ENCODE measurements around the gene ZNF367.
"Not testable (repeated sequence)": the region's sequence is repeated elsewhere in the genome, so short reads cannot be mapped to it uniquely, and the experiment has no call there.

The ZNF367 gene

DNA sequence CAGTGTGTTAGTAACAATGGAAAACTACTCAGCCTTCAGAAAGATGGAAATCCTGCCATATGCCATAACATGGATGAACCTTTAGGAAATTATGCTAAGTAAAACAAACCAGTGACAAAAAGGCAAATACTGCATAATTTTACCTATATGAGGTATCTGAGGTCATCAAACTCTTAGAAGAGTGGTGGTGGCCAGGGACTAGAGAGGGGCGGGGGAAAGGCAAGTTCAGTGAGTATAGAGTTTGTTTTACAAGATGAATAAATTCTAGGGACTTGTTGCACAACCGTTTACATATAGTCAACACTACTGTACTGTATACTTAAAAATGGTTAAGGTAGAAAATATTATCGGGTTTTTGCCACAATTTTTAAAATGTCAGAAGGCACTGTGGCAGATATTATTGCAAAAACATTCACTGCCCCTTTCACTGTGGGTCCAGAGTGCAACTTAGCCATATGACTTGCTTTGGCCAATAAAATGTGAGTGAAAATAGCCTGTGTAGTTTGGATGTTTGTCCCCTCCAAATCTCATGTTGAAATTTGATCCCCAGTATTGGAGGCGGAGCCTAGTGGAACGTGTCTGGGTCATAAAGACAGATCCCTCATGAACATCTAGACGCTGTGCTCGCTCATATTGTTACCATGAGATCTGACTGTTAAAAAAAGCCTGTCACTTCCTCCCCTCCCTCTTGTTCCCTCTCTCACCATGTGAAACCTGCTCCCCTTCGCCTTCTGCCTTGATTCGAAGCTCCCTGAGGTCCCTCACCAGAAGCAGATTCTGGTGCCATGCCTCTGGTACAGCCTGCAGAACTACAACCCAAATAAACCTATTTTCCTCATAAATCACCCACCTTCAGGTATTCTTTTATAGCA, 9.5 kb downstream of the ZNF367 start:
- no peak for DNase-seq (ENCODE audit: low read depth in 1 of 2, low spot score in 1 of 2)

DNA sequence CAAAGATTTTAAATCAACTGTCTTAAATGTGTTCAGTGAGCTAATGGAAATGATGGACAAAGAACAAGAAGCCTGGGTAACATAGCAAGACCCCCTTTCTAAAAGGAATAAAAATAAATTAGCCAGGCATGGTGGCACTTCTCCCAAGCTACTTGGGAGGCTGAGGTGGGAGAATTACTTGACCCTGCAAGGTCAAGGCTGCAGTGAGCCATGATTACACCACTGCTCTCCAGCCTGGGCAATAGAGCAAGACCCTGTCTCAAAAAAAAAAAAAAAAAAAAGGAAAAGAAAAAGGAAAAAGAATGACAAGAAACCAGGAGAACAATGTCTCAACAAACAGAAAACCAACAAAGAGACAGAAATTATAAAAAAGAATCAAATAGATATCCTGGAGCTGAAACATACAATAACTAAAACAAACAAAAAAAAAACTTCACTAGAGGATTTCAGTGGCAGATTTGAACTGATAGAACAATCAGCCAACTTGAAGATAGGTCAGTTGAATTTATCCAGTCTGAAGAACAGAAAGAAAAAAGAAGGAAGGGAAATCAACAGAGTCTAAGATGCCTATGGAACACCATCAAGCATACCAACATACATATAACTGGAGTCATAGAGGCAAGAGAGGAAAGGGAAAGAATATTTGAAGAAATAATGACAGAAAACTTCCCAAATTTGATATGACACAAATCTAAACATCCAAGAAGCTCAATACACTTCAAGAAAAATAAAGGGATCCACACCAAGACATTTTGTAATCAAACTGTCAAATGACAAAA, 17.8 kb downstream of the ZNF367 start:
- DNase-seq (ENCODE audit: low read depth in 1 of 2, low spot score in 1 of 2): no peak

DNA sequence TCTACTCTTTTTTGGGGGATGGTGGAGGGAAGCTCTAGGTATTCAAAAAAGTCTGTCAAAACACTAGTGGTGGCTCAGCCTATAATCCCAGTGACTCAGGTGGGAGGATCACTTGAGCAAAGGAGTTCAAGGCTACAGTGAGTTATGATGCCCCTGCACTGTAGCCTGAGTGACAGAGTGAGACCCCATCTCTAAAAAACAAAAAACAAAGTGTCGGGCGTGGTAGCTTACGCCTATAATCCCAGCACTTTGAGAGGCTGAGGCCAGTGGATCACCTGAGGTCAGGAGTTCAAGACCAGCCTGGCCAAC, 18.9 kb downstream of the ZNF367 start:
- no peak for DNase-seq (ENCODE audit: low read depth in 1 of 2, low spot score in 1 of 2)

DNA sequence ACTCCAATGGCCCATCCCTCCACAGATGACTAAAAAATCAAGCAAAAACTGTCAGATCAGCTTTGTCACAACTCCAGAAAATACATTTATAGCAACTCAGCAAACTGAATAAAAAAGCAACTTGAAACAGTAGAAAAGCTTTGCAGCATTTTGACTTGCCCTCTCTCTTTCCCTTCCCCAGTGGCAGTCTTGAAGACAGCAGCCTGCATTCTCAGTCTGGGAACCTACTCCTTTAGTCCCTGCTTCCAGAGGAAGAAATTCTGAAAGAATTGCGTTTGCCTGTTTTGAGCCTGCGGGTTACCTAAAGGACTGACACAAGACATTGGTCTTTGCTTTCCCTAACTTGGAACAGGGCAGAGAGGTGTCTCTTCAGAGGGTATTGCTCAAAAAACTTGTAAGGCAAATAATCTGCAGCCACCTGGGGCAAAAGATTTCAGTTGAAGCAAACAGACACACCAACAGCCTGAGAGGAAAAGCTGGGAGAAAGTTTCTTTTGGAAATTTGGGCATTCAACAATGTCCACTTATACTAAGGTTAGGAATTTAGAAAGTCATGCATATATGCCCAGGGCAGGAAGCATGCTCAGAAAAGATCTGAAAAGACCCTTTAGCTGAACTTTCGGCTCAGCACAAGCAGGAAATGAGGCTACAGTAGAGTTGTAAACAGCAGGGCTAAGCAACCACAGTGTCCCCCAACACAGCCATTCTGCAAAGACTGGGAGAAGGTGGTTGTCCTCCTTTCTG, 19.4 kb downstream of the ZNF367 start:
- no peak for DNase-seq (ENCODE audit: low read depth in 1 of 2, low spot score in 1 of 2)

DNA sequence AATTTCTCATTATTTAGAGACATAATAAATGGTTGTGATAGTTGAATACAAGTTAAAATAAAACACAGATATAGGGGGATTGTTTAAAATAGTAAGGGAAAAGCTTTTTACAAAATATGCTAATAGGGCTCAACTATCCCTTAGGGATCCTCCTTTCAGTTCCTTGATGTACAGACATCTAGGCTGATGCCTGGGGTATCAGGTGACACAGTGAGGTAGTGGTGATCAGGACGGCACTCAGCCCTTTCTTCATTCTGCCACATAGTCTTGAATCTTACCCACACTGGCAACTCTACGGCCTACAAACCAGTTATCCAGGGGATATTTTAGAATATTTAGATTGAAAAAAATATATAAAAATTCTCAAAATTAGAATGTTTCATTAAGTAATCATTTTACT, 22.2 kb downstream of the ZNF367 start:
- no peak for DNase-seq (ENCODE audit: low read depth in 1 of 2, low spot score in 1 of 2)

DNA sequence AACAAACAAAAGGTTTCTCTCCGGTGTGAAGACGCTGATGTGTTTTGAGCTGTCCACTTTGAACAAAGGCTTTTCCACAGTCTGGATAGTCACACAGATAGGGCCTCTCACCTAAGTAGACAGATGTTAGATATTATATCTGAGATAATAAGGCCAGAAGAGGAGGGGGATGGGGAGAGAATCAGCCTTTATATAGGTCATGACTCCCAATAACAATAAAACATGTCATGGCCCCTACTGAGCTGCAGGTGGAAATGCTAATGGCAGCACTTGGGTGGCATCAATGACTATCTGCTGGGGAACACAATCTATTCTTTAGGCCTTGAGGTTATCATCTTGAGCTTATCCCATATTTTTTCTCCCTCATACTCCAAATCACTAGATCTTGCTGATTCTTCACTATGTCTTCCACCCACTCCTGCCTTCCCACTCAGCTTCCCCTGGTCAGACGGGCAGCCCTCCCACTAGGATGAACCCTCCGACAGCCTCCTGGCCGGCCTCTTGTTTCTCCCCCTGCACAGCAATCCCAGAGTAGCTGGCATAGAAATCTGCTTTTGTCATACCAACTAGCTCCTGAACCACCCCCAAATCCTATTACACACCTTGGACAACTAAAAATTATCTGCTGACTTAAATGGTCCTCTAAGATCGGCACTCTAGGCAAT, 23.2 kb downstream of the ZNF367 start:
- DNase-seq (ENCODE audit: low read depth in 1 of 2, low spot score in 1 of 2): no peak

DNA sequence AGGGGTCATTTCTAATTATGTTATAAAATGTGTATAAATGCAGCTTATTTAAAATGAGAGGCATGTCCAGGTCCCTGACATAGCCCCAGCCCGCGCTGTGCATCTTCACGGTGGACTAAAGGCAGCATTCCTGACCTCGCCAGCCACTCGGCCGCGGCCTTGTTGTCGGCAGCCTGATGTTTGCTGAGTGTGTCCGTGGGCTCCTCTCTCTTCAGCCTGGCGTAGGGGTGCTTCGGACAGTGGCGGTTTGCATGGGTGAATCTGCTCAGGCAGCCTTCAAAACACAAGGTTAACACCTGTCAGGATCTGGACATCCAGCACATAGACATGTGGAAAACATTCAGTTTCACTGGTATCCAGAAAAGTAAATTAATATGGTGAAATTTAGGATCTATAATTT, 25.9 kb downstream of the ZNF367 start:
- DNase-seq (ENCODE audit: low read depth in 1 of 2, low spot score in 1 of 2): no peak

DNA sequence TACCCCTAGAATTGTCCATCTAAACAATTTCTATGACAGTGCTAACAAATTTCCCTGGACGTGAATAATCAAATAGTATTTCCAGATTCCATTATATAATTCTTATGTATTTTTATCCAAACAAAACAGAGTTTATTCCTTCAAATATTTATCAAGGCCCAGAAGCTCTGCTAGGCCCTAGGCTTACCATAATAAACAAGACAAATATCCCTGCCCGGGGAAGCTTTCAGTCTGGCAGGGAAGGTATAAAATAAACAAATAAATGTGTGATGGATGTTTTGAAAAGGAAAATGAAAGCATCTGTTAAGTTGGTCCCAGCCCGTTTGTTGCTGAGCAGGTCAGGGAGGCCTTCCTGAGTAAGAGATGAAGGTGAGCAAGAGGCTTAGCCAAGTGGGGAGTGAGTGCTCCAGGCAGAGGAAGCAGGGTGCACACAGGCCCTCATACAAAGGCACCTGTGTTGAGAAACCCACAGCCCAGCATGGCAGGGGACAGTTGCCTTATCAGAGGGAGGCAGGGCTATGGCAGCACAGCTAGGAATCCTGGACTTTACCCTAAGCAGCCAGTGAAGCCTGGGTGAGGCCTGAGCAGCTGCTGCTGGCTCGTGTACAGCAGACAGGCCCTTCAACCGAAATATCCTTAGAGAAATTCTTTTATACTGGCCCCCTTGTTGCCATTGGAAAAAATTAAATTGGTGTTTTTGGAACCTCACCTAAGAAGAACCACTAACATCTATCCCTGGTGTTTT, 27.0 kb downstream of the ZNF367 start:
- no peak for DNase-seq (ENCODE audit: low read depth in 1 of 2, low spot score in 1 of 2)

DNA sequence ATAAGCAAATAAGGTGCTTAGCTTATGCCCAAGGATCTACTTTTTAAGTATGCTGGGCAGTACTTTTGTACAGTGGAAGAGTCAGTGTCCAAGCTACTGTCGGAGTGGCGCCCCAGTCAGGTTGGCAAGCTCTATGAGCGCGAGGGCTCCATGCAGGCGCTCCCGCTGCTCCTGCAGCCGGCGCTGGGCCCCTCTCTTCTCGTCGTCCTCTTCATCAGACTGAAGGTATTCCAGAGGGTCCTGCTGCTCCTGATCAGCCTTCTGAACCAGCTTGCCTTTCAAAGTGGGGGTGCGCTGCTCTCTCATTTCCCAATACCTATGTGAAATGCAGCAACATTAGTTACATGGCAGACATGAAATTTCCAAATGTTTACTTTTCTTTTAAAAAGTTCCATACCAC, 30.0 kb downstream of the ZNF367 start:
- no peak for DNase-seq (ENCODE audit: low read depth in 1 of 2, low spot score in 1 of 2)

DNA sequence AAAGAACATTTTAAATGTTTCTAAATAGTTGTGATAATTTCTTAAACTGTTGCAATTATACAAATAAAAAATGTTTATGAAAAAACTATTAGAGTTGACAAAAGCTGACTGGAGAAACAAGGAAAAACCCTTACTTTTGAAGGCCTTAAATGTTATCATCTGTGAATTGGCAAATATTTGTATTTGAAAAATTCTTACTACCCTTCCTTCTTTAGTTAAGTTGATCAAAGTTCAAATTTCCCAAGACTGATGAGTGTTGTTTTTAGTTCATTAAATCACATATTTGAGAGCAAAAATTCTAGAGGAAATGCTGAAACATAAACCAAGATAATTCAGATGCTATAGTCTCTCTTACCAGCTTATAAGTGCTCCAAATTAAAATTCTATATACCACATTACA, 32.0 kb downstream of the ZNF367 start:
- DNase-seq (ENCODE audit: low read depth in 1 of 2, low spot score in 1 of 2): no peak

DNA sequence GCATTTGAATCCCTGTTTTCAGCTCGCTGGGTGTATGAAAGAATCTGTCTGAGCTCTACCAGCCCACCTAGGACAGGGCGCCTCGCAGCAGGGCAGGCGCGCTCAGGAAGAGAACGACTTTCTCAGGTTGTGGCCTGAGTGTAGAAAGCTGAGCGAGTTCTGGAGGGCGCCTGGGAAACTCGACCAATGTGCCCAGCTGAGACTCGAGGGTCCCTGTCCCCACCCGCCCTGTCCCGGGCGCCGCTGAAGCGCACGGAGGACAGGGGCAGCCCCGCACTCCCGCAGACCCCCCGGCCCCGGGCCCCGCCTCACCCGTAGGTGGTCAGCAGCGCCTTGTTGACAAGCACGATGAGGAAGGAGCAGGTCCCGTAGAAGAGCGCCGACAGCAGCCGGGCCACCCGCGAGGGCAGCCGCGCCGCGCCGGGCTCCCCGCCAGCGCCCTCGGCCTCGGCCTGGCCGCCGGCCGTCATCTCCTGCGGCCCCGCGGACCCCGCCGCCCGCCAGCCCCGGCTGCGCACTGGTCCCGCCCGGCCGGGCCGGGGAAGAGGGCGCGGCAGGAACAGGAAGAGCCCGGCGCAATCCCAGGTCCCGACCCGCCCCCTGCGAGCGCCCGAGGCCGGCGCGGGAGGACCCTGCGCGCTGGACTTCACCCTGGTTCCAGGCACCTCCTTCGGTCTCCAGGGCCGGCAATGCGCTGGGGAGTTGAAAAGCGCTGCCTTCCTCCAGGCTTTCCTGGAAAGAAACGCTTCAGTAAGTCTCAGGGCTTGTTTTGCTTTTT, 34.8 kb downstream of the ZNF367 start, which contains the start of gene SLC35D2:
Gene SLC35D2, minus strand, starts transcription at position 547 of the 778 bp plus-strand sequence. Its CDS starts 77 bp downstream, at position 470.
- no peak for DNase-seq (ENCODE audit: low read depth in 1 of 2, low spot score in 1 of 2)

DNA sequence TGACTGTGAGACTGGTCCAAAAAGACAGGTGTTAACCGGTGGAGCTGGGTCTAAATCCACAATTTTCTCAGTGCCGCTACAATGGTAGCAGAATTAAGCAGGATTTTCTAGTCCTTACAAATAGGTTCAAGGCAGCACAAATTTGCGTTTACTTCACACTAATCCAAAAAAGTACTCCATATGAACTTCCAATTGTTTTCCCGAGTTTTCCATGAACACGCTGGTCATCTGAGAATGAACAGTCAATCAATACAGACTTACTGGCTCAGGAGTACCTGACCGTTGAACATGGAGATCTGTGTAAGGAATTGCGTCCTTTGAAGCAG, 35.4 kb downstream of the ZNF367 start:
- no peak for DNase-seq (ENCODE audit: low read depth in 1 of 2, low spot score in 1 of 2)

DNA sequence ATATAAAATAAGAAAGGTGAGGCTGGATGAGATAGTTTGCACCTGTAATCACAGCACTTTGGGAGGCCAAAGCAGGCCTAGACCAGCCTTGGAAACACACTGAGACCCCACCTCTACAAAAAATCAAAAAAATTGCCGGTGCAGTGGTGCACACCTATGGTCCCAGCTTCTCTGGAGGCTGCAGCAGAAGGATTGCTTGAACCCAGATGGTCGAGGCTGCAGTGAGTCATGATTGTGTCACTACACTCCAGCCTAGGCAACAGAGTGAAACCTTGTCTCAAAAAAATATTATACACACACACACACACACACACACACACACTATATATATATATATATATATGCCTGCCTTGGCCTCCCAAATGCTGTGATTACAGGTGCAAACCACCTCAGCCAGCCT, 36.0 kb downstream of the ZNF367 start:
- no peak for DNase-seq (ENCODE audit: low read depth in 1 of 2, low spot score in 1 of 2)

DNA sequence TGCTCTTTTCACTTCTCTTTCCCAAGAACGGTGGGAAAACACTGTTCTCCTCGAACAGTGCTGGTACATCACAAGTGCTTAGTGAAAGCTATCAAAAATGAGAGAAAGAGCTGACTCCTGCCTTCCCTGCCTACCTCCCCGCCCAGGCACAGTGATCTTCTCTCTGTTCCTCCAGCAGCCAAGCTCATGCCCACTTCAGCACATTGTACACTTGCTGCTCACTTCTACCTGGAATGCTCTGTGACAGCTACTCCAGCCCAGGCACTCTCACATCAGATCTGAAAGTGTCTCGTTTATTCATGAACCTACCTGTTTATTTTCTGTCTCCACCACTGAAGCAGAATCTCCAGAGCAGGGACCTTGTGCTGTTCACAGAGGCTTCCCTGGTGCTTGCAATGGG, 36.5 kb downstream of the ZNF367 start:
- DNase-seq (ENCODE audit: low read depth in 1 of 2, low spot score in 1 of 2): no peak

DNA sequence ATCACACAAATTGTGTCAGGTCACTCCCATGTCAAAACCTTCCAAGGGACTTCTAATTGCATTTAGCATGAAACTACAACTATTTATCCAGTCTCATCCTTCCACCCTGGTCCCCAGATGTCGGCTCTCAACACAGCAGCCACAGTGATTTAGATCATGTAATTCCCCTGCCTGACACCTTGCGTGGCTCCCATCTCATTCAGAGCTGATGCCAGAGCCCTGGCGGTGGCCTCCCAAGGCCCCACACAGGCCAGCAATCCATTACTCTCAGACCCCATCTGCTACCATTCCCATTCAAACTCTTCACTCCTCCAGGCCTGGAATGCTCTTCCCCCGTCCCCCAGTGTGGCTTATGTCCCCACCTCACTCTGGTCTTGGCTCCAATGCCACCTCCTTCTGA, 37.0 kb downstream of the ZNF367 start:
- DNase-seq (ENCODE audit: low read depth in 1 of 2, low spot score in 1 of 2): no peak

DNA sequence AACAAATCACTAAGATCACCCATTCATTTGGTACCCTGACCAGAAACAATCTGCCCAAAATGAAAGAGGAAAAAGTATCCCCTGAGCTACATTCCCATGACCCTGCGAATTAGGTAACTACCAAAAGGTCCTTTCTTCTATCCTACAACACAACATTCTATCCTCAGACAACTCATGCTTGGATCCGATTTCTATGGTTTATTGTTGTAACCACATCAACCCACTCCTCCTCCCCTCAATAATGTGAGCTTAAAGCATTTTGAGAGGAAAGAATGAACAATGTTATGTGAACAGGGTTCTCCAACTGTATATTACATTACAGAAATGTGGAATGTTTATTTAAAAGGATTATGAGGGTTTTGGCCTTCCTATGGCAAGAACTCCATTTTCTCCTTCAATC, 38.7 kb downstream of the ZNF367 start:
- no peak for DNase-seq (ENCODE audit: low read depth in 1 of 2, low spot score in 1 of 2)

DNA sequence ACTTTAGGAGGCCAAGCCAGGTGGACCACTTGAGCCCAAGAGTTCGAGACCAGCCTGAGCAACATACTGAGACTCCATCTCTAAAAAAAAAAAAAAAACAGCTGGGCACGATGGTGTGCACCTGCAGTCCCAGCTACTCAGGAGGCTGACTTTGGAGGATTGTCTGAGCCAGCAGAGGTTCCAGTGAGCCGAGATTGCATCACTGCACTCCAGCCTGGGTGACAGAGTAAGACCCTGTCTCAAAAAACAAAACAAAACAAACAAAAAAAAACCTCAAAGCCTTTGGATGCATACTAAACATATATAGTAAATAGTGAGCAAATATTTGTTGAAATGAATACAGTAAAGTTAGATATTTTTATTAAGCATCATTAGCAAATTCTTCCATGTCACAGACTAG, 40.0 kb downstream of the ZNF367 start:
- DNase-seq (ENCODE audit: low read depth in 1 of 2, low spot score in 1 of 2): no peak

DNA sequence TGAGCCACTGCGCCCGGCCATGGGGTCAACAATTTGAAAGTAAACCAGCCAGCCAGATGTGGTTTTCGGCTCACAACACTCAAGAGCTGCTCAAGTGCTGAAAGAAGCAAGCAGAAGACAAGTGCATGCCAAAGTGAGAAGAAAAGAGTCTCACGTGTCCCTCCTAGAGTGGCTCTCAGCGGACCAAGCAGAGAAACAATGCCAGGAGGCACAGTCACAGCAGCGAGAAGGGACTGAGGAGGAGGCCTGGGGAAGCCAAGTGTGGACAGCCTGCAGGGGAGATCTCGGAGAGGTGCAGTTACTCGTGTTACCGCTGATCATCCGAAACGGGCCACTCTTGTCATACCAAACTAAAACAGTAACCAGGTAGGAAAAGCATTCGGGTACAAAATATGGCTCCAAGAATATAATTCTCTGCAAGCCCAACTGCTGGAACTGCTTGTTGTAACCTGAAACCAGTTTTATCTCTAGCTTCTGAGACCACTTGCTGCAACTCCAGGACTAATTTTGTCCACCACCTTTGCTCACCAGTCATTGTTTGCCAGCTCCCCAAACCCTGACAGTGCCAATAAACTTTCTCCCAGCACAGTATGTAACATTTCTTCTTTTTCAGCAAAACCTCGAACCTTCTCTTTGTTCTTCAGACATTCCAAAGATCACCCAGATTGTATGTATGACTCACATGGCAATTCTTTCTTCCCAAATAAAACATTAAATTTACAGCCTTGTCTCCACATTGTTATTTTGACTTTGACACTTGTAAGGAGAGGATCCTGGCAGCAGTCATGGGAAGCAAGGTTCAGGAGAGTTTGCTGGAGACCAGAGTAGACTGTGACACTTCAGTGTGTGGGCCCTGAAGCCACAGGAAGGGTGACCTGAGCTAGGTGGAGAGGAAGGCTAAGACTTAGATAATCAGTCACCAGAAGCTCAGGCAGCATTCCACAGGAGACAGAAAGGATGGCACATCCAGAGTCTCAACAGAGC, 41.0 kb downstream of the ZNF367 start:
- DNase-seq (ENCODE audit: low read depth in 1 of 2, low spot score in 1 of 2): no peak

DNA sequence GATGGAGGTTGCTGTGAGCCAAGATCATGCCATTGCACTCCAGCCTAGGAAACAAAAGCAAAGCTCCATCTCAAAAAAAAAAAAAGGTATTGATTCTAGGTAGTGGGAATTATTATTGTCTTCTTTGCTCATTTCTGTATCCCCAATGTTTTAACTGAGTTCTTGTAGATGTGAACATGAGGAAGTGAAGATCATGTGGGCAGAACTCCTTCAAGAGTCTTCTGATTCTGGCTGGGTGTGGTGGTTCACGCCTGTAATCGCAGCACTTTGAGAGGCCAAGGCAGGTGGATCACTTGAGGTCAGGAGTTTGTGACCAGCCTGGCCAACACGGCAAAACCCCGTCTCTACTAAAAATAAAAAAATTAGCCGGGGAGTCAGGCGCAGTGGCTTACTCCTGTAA, 42.7 kb downstream of the ZNF367 start:
- DNase-seq (ENCODE audit: low read depth in 1 of 2, low spot score in 1 of 2): not testable (repeated sequence)

Measured in activated CD4-positive, alpha-beta T cell treated with anti-CD3 and anti-CD28 coated beads, Interleukin-2, amount 50 U/mL, for 24 hours (primary cell).